ENCODE measurements around the gene LENG8. TPM values are rescaled to one million over a fixed set of nuclear protein-coding genes. Genes with fewer than 3 reads are reported as not detected.

Gene LENG8
- total and polyA plus RNA-seq, 2 of the 13 experiments (the other 11 are each of a cell fraction or from before 2014, with no cell fraction given), result 14.3 to 41.9 TPM

DNA sequence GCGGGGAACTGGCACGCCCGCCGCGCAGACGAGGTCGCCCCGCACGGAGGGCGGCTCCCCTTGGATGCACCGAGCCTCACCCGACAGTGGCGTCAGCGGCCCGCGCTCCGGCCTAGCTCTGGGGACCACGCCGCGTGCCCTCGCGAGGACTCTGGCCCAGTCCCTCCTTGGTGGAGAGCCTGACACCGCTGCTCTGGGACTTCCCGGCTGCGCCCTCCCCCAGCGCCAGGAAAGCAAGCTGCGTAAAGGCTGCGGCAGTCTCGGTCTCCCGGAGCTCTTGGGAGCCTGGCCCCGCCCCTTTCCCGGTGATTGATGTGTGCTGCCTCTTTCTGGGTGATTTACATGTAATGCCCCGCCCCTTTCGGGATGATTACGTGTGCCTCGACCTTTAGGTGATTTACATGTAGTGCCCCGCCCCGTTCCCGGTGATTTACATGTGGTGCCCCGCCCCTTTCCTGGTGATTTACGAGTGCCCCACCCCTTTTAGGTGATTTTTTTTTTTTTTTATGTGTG, 14.6 kb downstream of the LENG8 start, which contains the start of gene LENG9 (continued):
- TF ChIP-seq, protein P1, sequence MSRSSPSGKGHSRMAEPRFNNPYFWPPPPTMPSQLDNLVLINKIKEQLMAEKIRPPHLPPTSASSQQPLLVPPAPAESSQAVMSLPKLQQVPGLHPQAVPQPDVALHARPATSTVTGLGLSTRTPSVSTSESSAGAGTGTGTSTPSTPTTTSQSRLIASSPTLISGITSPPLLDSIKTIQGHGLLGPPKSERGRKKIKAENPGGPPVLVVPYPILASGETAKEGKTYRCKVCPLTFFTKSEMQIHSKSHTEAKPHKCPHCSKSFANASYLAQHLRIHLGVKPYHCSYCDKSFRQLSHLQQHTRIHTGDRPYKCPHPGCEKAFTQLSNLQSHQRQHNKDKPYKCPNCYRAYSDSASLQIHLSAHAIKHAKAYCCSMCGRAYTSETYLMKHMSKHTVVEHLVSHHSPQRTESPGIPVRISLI (CRISPR knock-in tag; IDR thresholded peaks at IDR 0.05; ENCODE audit: borderline replicate concordance), result peak; percentile 73; the same call in 1 of the 2 replicates
- no peak for TF ChIP-seq ZBTB49 (CRISPR knock-in tag; IDR thresholded peaks at IDR 0.05; ENCODE audit: borderline replicate concordance)
- TF ChIP-seq GATAD1 (CRISPR knock-in tag; IDR thresholded peaks at IDR 0.05), result peak; percentile 21; the same call in 1 of the 2 replicates
- TF ChIP-seq ZSCAN31 (CRISPR knock-in tag; IDR thresholded peaks at IDR 0.05; ENCODE audit: low read depth), result 0 out of 2 replicates have a peak, but pooled peaks have one; percentile 12
- TF ChIP-seq ETV5 (CRISPR knock-in tag; IDR thresholded peaks at IDR 0.05; ENCODE audit: borderline replicate concordance), result no peak
- no peak; the same call in 1 of the 2 replicates for TF ChIP-seq ARID4A (CRISPR knock-in tag; IDR thresholded peaks at IDR 0.05; ENCODE audit: borderline replicate concordance)
- no peak for TF ChIP-seq ZNF672 (CRISPR knock-in tag; IDR thresholded peaks at IDR 0.05)
- TF ChIP-seq RARA (CRISPR knock-in tag; IDR thresholded peaks at IDR 0.05), result peak; percentile 10; the same call in 1 of the 2 replicates
- TF ChIP-seq, protein P2, sequence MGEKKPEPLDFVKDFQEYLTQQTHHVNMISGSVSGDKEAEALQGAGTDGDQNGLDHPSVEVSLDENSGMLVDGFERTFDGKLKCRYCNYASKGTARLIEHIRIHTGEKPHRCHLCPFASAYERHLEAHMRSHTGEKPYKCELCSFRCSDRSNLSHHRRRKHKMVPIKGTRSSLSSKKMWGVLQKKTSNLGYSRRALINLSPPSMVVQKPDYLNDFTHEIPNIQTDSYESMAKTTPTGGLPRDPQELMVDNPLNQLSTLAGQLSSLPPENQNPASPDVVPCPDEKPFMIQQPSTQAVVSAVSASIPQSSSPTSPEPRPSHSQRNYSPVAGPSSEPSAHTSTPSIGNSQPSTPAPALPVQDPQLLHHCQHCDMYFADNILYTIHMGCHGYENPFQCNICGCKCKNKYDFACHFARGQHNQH (CRISPR knock-in tag; IDR thresholded peaks at IDR 0.05), result no peak
- no peak for TF ChIP-seq MBD4 (IDR thresholded peaks at IDR 0.05; ENCODE audit: borderline replicate concordance, low read length)
- TF ChIP-seq ZNF430 (CRISPR knock-in tag; IDR thresholded peaks at IDR 0.05), result peak; percentile 54; the same call in 1 of the 2 replicates
- no peak for TF ChIP-seq TBP (CRISPR knock-in tag; IDR thresholded peaks at IDR 0.05)
- peak; percentile 14 for TF ChIP-seq SKI (IDR thresholded peaks at IDR 0.05; ENCODE audit: partially characterized antibody)
- TF ChIP-seq PRDM10 (CRISPR knock-in tag; IDR thresholded peaks at IDR 0.05; ENCODE audit: low read depth), result no peak
- 0 out of 2 replicates have a peak, but pooled peaks have one; percentile 6 for TF ChIP-seq DR1 (CRISPR knock-in tag; IDR thresholded peaks at IDR 0.05)
- TF ChIP-seq ESRRA (CRISPR knock-in tag; IDR thresholded peaks at IDR 0.05; ENCODE audit: low read depth), result no peak; the same call in 1 of the 2 replicates

Data from HepG2 (cell line).